Stimulated activated CD4-positive, alpha-beta T cell treated with anti-CD3 and anti-CD28 coated beads, Interleukin-4, amount 100 ng/mL, for 4 hours (primary cell): Measurements from ENCODE around the gene CPOX.

Experiments used
- DNase-seq, 2 experiments: peaks; one replicate each; pipeline ENCODE4 v3.0.0-alpha.2; 2020

Gene CPOX

GRCh38 chr3:98594628-98595324, 1.4 kb upstream of the CPOX start:
- no peak for DNase-seq

- DNase-seq, result no peak
These were observed 971 bp downstream of the CPOX start for GRCh38 chr3:98592345-98592935.

- no peak for DNase-seq
These were observed 3.9 kb downstream of the CPOX start for GRCh38 chr3:98589331-98590036.

- no peak for DNase-seq
These were observed 5.3 kb downstream of the CPOX start for GRCh38 chr3:98588065-98588464.

GRCh38 chr3:98587654-98588053, 5.8 kb downstream of the CPOX start:
- no peak for DNase-seq

- no peak for DNase-seq
These were observed 8.9 kb downstream of the CPOX start for GRCh38 chr3:98584547-98584946.

GRCh38 chr3:98583766-98584165, 9.6 kb downstream of the CPOX start:
- DNase-seq, result no peak

- no peak for DNase-seq
These were observed 11.4 kb downstream of the CPOX start for GRCh38 chr3:98582042-98582441.

GRCh38 chr3:98581474-98581873, 11.9 kb downstream of the CPOX start:
- DNase-seq, result no peak

- DNase-seq, result no peak
These were observed 12.7 kb downstream of the CPOX start for GRCh38 chr3:98580401-98581386.

GRCh38 chr3:98577178-98577895, 16.1 kb downstream of the CPOX start:
- no peak for DNase-seq

GRCh38 chr3:98574132-98574531, 19.3 kb downstream of the CPOX start:
- no peak for DNase-seq

- no peak for DNase-seq
These were observed 20.2 kb downstream of the CPOX start for GRCh38 chr3:98573181-98573728.

- no peak for DNase-seq
These were observed 25.0 kb downstream of the CPOX start for GRCh38 chr3:98568402-98568801.

GRCh38 chr3:98567666-98568270, 25.6 kb downstream of the CPOX start:
- no peak for DNase-seq

GRCh38 chr3:98565843-98566242, 27.6 kb downstream of the CPOX start:
- DNase-seq, result no peak

GRCh38 chr3:98565237-98565643, 28.2 kb downstream of the CPOX start:
- DNase-seq, result no peak

GRCh38 chr3:98564282-98565005, 29.0 kb downstream of the CPOX start:
- no peak for DNase-seq

- DNase-seq, result no peak
These were observed 29.6 kb downstream of the CPOX start for GRCh38 chr3:98563661-98564281.
